ENCODE data around the gene EDA.

Gene EDA

DNA sequence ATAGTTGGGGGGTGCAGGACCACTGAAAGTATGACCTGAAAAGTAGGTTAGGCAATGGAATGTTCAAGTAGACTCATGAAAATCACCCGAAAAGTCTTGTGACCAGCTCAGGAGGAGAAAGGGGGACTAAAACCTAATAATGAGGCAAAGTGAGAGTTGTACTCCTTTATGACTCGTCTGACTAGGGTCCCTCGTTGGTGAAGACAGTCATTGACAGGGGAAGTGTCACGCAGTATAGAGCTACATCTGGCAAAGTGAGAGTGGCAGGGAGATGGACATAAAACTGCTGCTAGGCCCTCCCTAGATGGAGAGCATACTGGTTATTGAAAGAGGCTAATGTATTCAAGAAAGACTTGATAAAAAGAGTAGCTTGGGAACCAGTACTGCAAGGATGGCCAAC, 466.8 kb downstream of the EDA start:
- Histone ChIP-seq H2BK5ac (ENCODE audit: low read length) (no peak overlapping the region), H2AFZ (ENCODE audit: low read length) (no peak overlapping the region), H2BK120ac (ENCODE audit: low read depth, low read length) (no peak overlapping the region), H3K14ac (ENCODE audit: low read length) (no peak overlapping the region), H3K27me3 (ENCODE audit: control insufficient read depth in 3 of 3, insufficient read depth in 3 of 3, low read depth in 1 of 3, low read length in 3 of 3) (peaks cover 0 to 13% (median 0%) of the 10 kb centered on the region in 3 experiments), H2BK15ac (ENCODE audit: low read length) (no peak overlapping the region), H3K27ac (replicated peaks; ENCODE audit: low read length) (no peak overlapping the region), H2BK12ac (ENCODE audit: low read length) (no peak overlapping the region), H4K8ac (ENCODE audit: low read depth, low read length) (no peak overlapping the region), H3K4me3 (ENCODE audit: low read length in 2 of 2) (no peak overlapping the region), H3K4me2 (ENCODE audit: insufficient read depth, low read length, poor library complexity, severe bottlenecking) (no peak overlapping the region), H2AK5ac (ENCODE audit: low read depth, low read length) (no peak overlapping the region), H3K4ac (ENCODE audit: low read length) (no peak overlapping the region), H3K79me1 (ENCODE audit: low read depth, low read length) (no peaks in the 10 kb centered on the region), H4K91ac (ENCODE audit: low read depth, low read length, poor library complexity) (no peak overlapping the region), H3K9ac (ENCODE audit: low read depth, low read length, poor library complexity) (no peak overlapping the region), H3K36me3 (replicated peaks in 1 of 2; ENCODE audit: control insufficient read depth in 2 of 2, insufficient read depth in 2 of 2, low read length in 2 of 2) (no peaks in the 10 kb centered on the region), H3K18ac (ENCODE audit: low read length) (no peak overlapping the region), H3K23ac (ENCODE audit: low read depth, low read length, poor library complexity) (no peak overlapping the region), H3K9me3 (replicated peaks in 1 of 2; ENCODE audit: control insufficient read depth in 2 of 2, insufficient read depth in 1 of 2, low read depth in 1 of 2, low read length in 2 of 2) (no peaks in the 10 kb centered on the region), H3K4me1 (ENCODE audit: control insufficient read depth in 2 of 2, insufficient read depth in 1 of 2, low read depth in 1 of 2, low read length in 2 of 2) (no peaks in the 10 kb centered on the region)
- WGBS, 2 donors (ENCODE audit: extremely low coverage in 2 of 2, insufficient read length in 2 of 2, insufficient replicate concordance in 1 of 2), result no CpG with 5 or more reads among the region's 4 CpGs
- no peak for DNase-seq (ENCODE audit: low spot score)

- H3K23ac ChIP-seq (ENCODE audit: low read depth, low read length, poor library complexity), result no peak overlapping the region
- no peaks in the 10 kb centered on the region for H3K4me1 ChIP-seq (ENCODE audit: control insufficient read depth in 2 of 2, insufficient read depth in 1 of 2, low read depth in 1 of 2, low read length in 2 of 2)
- no peak overlapping the region for H3K4ac ChIP-seq (ENCODE audit: low read length)
- H2BK5ac ChIP-seq (ENCODE audit: low read length), result no peak overlapping the region
- H2BK120ac ChIP-seq (ENCODE audit: low read depth, low read length), result no peak overlapping the region
- no peaks in the 10 kb centered on the region for H3K9me3 ChIP-seq (replicated peaks in 1 of 2; ENCODE audit: control insufficient read depth in 2 of 2, insufficient read depth in 1 of 2, low read depth in 1 of 2, low read length in 2 of 2)
- no peak overlapping the region for H2BK12ac ChIP-seq (ENCODE audit: low read length)
- no peak overlapping the region for H4K91ac ChIP-seq (ENCODE audit: low read depth, low read length, poor library complexity)
- H2AFZ ChIP-seq (ENCODE audit: low read length), result no peak overlapping the region
- WGBS, 2 donors (ENCODE audit: extremely low coverage in 2 of 2, insufficient read length in 2 of 2, insufficient replicate concordance in 1 of 2), result no CpG with 5 or more reads among the region's 5 CpGs
- no peak overlapping the region for H2AK5ac ChIP-seq (ENCODE audit: low read depth, low read length)
- no peak overlapping the region for H3K14ac ChIP-seq (ENCODE audit: low read length)
- H2BK15ac ChIP-seq (ENCODE audit: low read length), result no peak overlapping the region
- H3K79me1 ChIP-seq (ENCODE audit: low read depth, low read length), result no peaks in the 10 kb centered on the region
- H4K8ac ChIP-seq (ENCODE audit: low read depth, low read length), result no peak overlapping the region
- peaks cover 0 to 5% (median 0%) of the 10 kb centered on the region in 3 experiments for H3K27me3 ChIP-seq (ENCODE audit: control insufficient read depth in 3 of 3, insufficient read depth in 3 of 3, low read depth in 1 of 3, low read length in 3 of 3)
- no peak overlapping the region for H3K4me3 ChIP-seq (ENCODE audit: low read length in 2 of 2)
- H3K4me2 ChIP-seq (ENCODE audit: insufficient read depth, low read length, poor library complexity, severe bottlenecking), result no peak overlapping the region
- no peak overlapping the region for H3K18ac ChIP-seq (ENCODE audit: low read length)
- DNase-seq (ENCODE audit: low spot score), result no peak
- no peak overlapping the region for H3K27ac ChIP-seq (replicated peaks; ENCODE audit: low read length)
- H3K36me3 ChIP-seq (replicated peaks in 1 of 2; ENCODE audit: control insufficient read depth in 2 of 2, insufficient read depth in 2 of 2, low read length in 2 of 2), result no peaks in the 10 kb centered on the region
- no peak overlapping the region for H3K9ac ChIP-seq (ENCODE audit: low read depth, low read length, poor library complexity)
Observed at GRCh38 chrX:70084592-70085240, 468.8 kb downstream of the EDA start.

GRCh38 chrX:70087857-70088630, 472.1 kb downstream of the EDA start:
- Histone ChIP-seq H3K79me1 (ENCODE audit: low read depth, low read length) (no peaks in the 10 kb centered on the region), H2AFZ (ENCODE audit: low read length) (no peak overlapping the region), H4K8ac (ENCODE audit: low read depth, low read length) (no peak overlapping the region), H3K4me2 (ENCODE audit: insufficient read depth, low read length, poor library complexity, severe bottlenecking) (no peak overlapping the region), H3K4me1 (ENCODE audit: control insufficient read depth in 2 of 2, insufficient read depth in 1 of 2, low read depth in 1 of 2, low read length in 2 of 2) (no peaks in the 10 kb centered on the region), H2AK5ac (ENCODE audit: low read depth, low read length) (no peak overlapping the region), H3K9ac (ENCODE audit: low read depth, low read length, poor library complexity) (no peak overlapping the region), H3K27me3 (ENCODE audit: control insufficient read depth in 3 of 3, insufficient read depth in 3 of 3, low read depth in 1 of 3, low read length in 3 of 3) (peaks cover 0 to 5% (median 0%) of the 10 kb centered on the region in 3 experiments), H3K27ac (replicated peaks; ENCODE audit: low read length) (no peak overlapping the region), H2BK15ac (ENCODE audit: low read length) (no peak overlapping the region), H3K9me3 (replicated peaks in 1 of 2; ENCODE audit: control insufficient read depth in 2 of 2, insufficient read depth in 1 of 2, low read depth in 1 of 2, low read length in 2 of 2) (no peaks in the 10 kb centered on the region), H4K91ac (ENCODE audit: low read depth, low read length, poor library complexity) (no peak overlapping the region), H3K4me3 (ENCODE audit: low read length in 2 of 2) (no peak overlapping the region), H2BK5ac (ENCODE audit: low read length) (no peak overlapping the region), H3K18ac (ENCODE audit: low read length) (no peak overlapping the region), H3K14ac (ENCODE audit: low read length) (no peak overlapping the region), H3K36me3 (replicated peaks in 1 of 2; ENCODE audit: control insufficient read depth in 2 of 2, insufficient read depth in 2 of 2, low read length in 2 of 2) (no peaks in the 10 kb centered on the region), H3K4ac (ENCODE audit: low read length) (no peak overlapping the region), H2BK120ac (ENCODE audit: low read depth, low read length) (no peak overlapping the region), H2BK12ac (ENCODE audit: low read length) (no peak overlapping the region), H3K23ac (ENCODE audit: low read depth, low read length, poor library complexity) (no peak overlapping the region)
- no CpG with 5 or more reads among the region's 11 CpGs for WGBS, 2 donors (ENCODE audit: extremely low coverage in 2 of 2, insufficient read length in 2 of 2, insufficient replicate concordance in 1 of 2)
- no peak for DNase-seq (ENCODE audit: low spot score)

DNA sequence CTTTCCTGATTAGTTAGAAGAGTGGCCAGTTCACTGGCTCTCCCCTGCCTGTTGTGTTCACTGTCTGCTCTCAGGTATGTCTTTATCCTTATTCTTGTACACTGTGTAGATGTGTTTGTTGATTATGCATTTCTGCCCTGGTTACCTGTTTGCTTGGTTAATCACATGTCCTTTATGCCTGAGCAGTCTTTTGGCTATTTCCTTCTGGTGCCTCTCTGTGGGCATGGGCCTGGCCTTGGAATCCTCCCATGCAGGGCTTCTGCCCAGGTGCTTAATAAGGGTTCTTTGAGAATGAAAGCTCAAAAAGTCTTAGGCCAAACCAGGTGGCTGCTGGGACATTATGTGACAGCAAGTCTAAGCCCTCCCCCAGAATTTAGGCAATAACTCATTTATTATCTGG, 472.8 kb downstream of the EDA start:
- H4K91ac ChIP-seq (ENCODE audit: low read depth, low read length, poor library complexity), result no peak overlapping the region
- peaks cover 0 to 5% (median 0%) of the 10 kb centered on the region in 3 experiments for H3K27me3 ChIP-seq (ENCODE audit: control insufficient read depth in 3 of 3, insufficient read depth in 3 of 3, low read depth in 1 of 3, low read length in 3 of 3)
- no peak overlapping the region for H3K18ac ChIP-seq (ENCODE audit: low read length)
- H4K8ac ChIP-seq (ENCODE audit: low read depth, low read length), result no peak overlapping the region
- H2BK15ac ChIP-seq (ENCODE audit: low read length), result no peak overlapping the region
- no peak overlapping the region for H3K4me3 ChIP-seq (ENCODE audit: low read length in 2 of 2)
- H2BK120ac ChIP-seq (ENCODE audit: low read depth, low read length), result no peak overlapping the region
- H3K79me1 ChIP-seq (ENCODE audit: low read depth, low read length), result no peaks in the 10 kb centered on the region
- no peak overlapping the region for H2BK12ac ChIP-seq (ENCODE audit: low read length)
- H2AFZ ChIP-seq (ENCODE audit: low read length), result no peak overlapping the region
- DNase-seq (ENCODE audit: low spot score), result no peak
- no peak overlapping the region for H3K4ac ChIP-seq (ENCODE audit: low read length)
- no peak overlapping the region for H3K23ac ChIP-seq (ENCODE audit: low read depth, low read length, poor library complexity)
- no peak overlapping the region for H3K27ac ChIP-seq (replicated peaks; ENCODE audit: low read length)
- no peak overlapping the region for H3K14ac ChIP-seq (ENCODE audit: low read length)
- H3K9ac ChIP-seq (ENCODE audit: low read depth, low read length, poor library complexity), result no peak overlapping the region
- H3K4me1 ChIP-seq (ENCODE audit: control insufficient read depth in 2 of 2, insufficient read depth in 1 of 2, low read depth in 1 of 2, low read length in 2 of 2), result no peaks in the 10 kb centered on the region
- no peaks in the 10 kb centered on the region for H3K36me3 ChIP-seq (replicated peaks in 1 of 2; ENCODE audit: control insufficient read depth in 2 of 2, insufficient read depth in 2 of 2, low read length in 2 of 2)
- H2BK5ac ChIP-seq (ENCODE audit: low read length), result no peak overlapping the region
- no peak overlapping the region for H2AK5ac ChIP-seq (ENCODE audit: low read depth, low read length)
- no peaks in the 10 kb centered on the region for H3K9me3 ChIP-seq (replicated peaks in 1 of 2; ENCODE audit: control insufficient read depth in 2 of 2, insufficient read depth in 1 of 2, low read depth in 1 of 2, low read length in 2 of 2)
- no peak overlapping the region for H3K4me2 ChIP-seq (ENCODE audit: insufficient read depth, low read length, poor library complexity, severe bottlenecking)

All from neuronal stem cell (in vitro differentiated cells).